Thoracic aorta (tissue), 2 donors: ENCODE data around the gene ADAMTS19. TPM values are rescaled to one million over a fixed set of nuclear protein-coding genes. Genes with fewer than 3 reads are reported as not detected.

ENCODE experiments used
- ATAC-seq: fragments of 150-250 bp; one replicate; pipeline ENCODE4 v1.8.0; 2017; ENCODE audit warnings: low read depth; ENCODE audit not compliant: insufficient number of reproducible peaks, low FRiP score
- DNase-seq: peaks from one replicate; pipeline ENCODE4 v3.0.0-alpha.2; 2020; ENCODE audit warnings: low spot score
- H3K27ac ChIP-seq, 2 donors: fragments of 200-600 bp; sonication (generic); 1 replicate in 1 of 2; 2 replicates in 1 of 2; pipeline ENCODE4 v1.5.1; 2016; ENCODE audit warnings: mild to moderate bottlenecking in 2 of 2, moderate library complexity in 2 of 2
- H3K27me3 ChIP-seq: fragments of 200-600 bp; sonication (generic); replicated peaks from 2 replicates; pipeline ENCODE4 v1.6.0; 2016; ENCODE audit warnings: mild to moderate bottlenecking; ENCODE audit not compliant: insufficient read depth
- H3K36me3 ChIP-seq: fragments of 200-600 bp; sonication (generic); one replicate; pipeline ENCODE4 v1.5.1; 2016
- H3K4me1 ChIP-seq, 2 donors: fragments of 200-600 bp; sonication (generic); 1 replicate in 1 of 2; 2 replicates in 1 of 2; pipeline versions ENCODE4 v1.5.1 to v1.6.0; 2016; ENCODE audit warnings: low read depth in 2 of 2, mild to moderate bottlenecking in 1 of 2; ENCODE audit not compliant: control insufficient read depth in 1 of 2
- H3K4me3 ChIP-seq: fragments of 200-600 bp; sonication (generic); 2 replicates; pipeline ENCODE4 v1.5.1; 2016; ENCODE audit warnings: mild to moderate bottlenecking
- H3K9me3 ChIP-seq: fragments of 200-600 bp; sonication (generic); 2 replicates; pipeline ENCODE4 v1.5.1; 2016
- CTCF ChIP-seq: fragments of 200-600 bp; sonication (generic); IDR thresholded peaks from one replicate; pipeline ENCODE4 v1.5.1; 2019; ENCODE audit warnings: antibody characterized with exemption
- total RNA-seq, 2 donors: library from RNA; depleted of rRNA; stranded (reverse); fragments of >200 nt; gene quantifications; one replicate each; pipeline versions ENCODE4 v1.1.0 to v1.2.3, GENCODE V29; 2016

ADAMTS19 gene
- total RNA-seq, 2 donors from 2014 or later = 8.0 TPM; not detected in 1

DNA sequence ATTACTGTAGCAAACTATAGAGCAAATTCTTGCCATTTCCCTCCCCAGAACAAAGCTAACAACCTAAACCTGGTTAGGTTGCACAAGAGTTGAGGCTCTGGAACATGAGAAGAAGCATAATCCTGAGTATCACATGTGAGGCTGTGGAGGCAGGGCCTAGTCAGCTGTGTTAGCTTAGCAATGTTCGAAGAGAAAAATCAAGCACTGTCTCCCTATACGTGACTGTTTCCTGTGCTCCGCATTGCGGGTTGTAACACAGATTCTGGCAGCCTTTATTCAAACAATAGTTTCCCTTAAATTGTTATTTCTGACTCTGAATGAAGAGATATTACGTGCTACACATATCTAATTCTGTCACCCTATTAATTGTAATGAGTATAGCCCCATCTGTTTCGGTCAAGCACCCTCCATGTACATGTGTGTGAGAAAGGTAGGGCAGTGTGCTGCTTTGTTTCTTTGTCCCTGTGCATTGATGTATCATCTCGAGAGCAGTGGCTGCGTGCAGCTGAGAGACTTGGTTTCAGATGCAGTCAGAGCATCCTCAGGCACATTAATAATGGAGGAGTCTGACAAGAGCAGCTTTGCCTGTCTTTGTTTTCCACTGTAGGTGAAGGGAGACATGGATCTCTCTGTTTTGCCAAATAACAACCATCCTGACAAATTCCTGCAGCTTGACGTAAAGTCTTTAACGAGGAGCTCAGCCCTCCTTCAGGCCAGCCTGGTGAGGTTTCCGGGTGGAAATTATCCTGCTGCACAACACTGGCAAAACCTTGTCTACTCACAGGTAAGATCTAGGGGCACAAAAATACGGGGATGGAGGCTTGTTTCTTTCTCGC lies 287.7 kb downstream of the ADAMTS19 start, which contains the start of gene MINAR2:
MINAR2 (plus strand) TSS at position 523 of the 836 bp plus-strand sequence; CDS start at position 620, 97 bp downstream.
- Histone ChIP-seq H3K27me3 (no peaks in the 10 kb centered on the region), H3K36me3 (no peaks in the 10 kb centered on the region), H3K9me3 (no peaks in the 10 kb centered on the region), H3K4me3 (no peak within 1 kb of the TSS), H3K4me1 (no peaks in the 10 kb centered on the region), H3K27ac (no peak within 1 kb of the TSS)
- DNase-seq (no peak), ATAC-seq (no peak)
- no peak for TF ChIP-seq CTCF

GRCh38 chr5:129748913-129749880 lies 289.1 kb downstream of the ADAMTS19 start:
- H3K4me1 ChIP-seq = no peaks in the 10 kb centered on the region
- no peak overlapping the region for H3K27ac ChIP-seq
- no peak overlapping the region for H3K4me3 ChIP-seq
- no peaks in the 10 kb centered on the region for H3K27me3 ChIP-seq
- no peaks in the 10 kb centered on the region for H3K36me3 ChIP-seq
- DNase-seq (no peak), ATAC-seq (no peak)
- no peaks in the 10 kb centered on the region for H3K9me3 ChIP-seq
- no peak for TF ChIP-seq CTCF

GRCh38 chr5:129760636-129761325 lies 300.7 kb downstream of the ADAMTS19 start:
- no peak for DNase-seq
- no peaks in the 10 kb centered on the region for H3K4me1 ChIP-seq
- H3K27me3 ChIP-seq = no peaks in the 10 kb centered on the region
- no peak overlapping the region for H3K4me3 ChIP-seq
- H3K27ac ChIP-seq = no peak overlapping the region
- no peaks in the 10 kb centered on the region for H3K36me3 ChIP-seq
- no peak for TF ChIP-seq CTCF
- H3K9me3 ChIP-seq = no peaks in the 10 kb centered on the region
- ATAC-seq = no peak

- TF ChIP-seq CTCF = no peak
- no peak overlapping the region for H3K27ac ChIP-seq
- no peak overlapping the region for H3K4me3 ChIP-seq
- no peaks in the 10 kb centered on the region for H3K27me3 ChIP-seq
- H3K36me3 ChIP-seq = no peaks in the 10 kb centered on the region
- ATAC-seq = no peak
- no peak for DNase-seq
- H3K9me3 ChIP-seq = no peaks in the 10 kb centered on the region
- H3K4me1 ChIP-seq = no peaks in the 10 kb centered on the region
These were observed 303.6 kb downstream of the ADAMTS19 start for GRCh38 chr5:129763651-129764050.
